Measurements from ENCODE around the gene CRIM1. TPM values are rescaled to one million over a fixed set of nuclear protein-coding genes. Genes with fewer than 3 reads are reported as not detected.

Gene CRIM1
- total and polyA plus RNA-seq, 2 of the 8 experiments (the other 6 are each of a cell fraction or from before 2014, with no cell fraction given): 9.4 to 28.4 TPM

- Histone ChIP-seq H3K4me3 (ENCODE audit: extremely low read depth in 1 of 4, insufficient read depth in 2 of 4, low read depth in 3 of 4, low read length in 4 of 4) (peak overlapping the region; percentile 75 to 93 (median 83)), H4K8ac (ENCODE audit: extremely low read depth, insufficient read depth, low read length) (peak overlapping the region; percentile 25; the same call in 1 of the 2 replicates), H2AFZ (ENCODE audit: low read length) (no peak overlapping the region), H3K27me3 (replicated peaks in 1 of 4; ENCODE audit: control insufficient read depth in 3 of 4, extremely low read depth in 1 of 4, insufficient read depth in 3 of 4, low read length in 3 of 4) (peaks cover 0 to 6% (median 0%) of the 10 kb centered on the region in 4 experiments; a peak in 2 of 7 replicates), H3K4me1 (replicated peaks in 1 of 4; ENCODE audit: control insufficient read depth in 3 of 4, insufficient read depth in 4 of 4, low read length in 3 of 4) (peaks cover 3 to 23% (median 19%) of the 10 kb centered on the region in 4 experiments; a peak in 4 of 7 replicates), H2BK20ac (ENCODE audit: low read length) (no peak overlapping the region), H2BK15ac (ENCODE audit: low read length) (no peak overlapping the region; the same call in 1 of the 2 replicates), H2BK5ac (ENCODE audit: low read depth, low read length) (peak overlapping the region; percentile 80; the same call in 1 of the 2 replicates), H4K91ac (replicated peaks; ENCODE audit: insufficient read length, low read length) (peak overlapping the region; percentile 47), H3K4me2 (ENCODE audit: insufficient read depth in 1 of 2, low read depth in 2 of 2, low read length in 2 of 2) (peak overlapping the region; percentile 91), H2BK120ac (replicated peaks; ENCODE audit: low read depth, low read length) (no peak overlapping the region), H3K27ac (ENCODE audit: low read depth, low read length) (no peak overlapping the region; the same call in 1 of the 2 replicates), H3K23ac (ENCODE audit: insufficient read length) (no peak overlapping the region), H3K9me3 (ENCODE audit: insufficient read depth in 2 of 2, low read depth in 1 of 2, low read length in 1 of 2) (no peaks in the 10 kb centered on the region), H3K23me2 (ENCODE audit: low read depth, low read length) (peaks cover 12% of the 10 kb centered on the region), H3K79me1 (ENCODE audit: low read depth, low read length) (peaks cover 3% of the 10 kb centered on the region; the same call in 1 of the 2 replicates), H3K14ac (ENCODE audit: insufficient read length) (no peak overlapping the region), H3K18ac (ENCODE audit: extremely low read depth, low read length) (peak overlapping the region; percentile 84), H3K36me3 (ENCODE audit: control insufficient read depth in 2 of 4, insufficient read depth in 4 of 4, low read length in 3 of 4) (no peaks in the 10 kb centered on the region; a peak in 1 of 8 replicates), H2BK12ac (ENCODE audit: low read depth, low read length) (no peak overlapping the region), H3K56ac (replicated peaks; ENCODE audit: insufficient read length, low read depth, low read length) (peak overlapping the region; percentile 50), H2AK5ac (ENCODE audit: low read depth, low read length) (no peak overlapping the region), H3K79me2 (ENCODE audit: control insufficient read depth in 1 of 2, insufficient read depth in 2 of 2, low read length in 2 of 2) (peaks cover 29 to 62% of the 10 kb centered on the region in 2 experiments), H3K9ac (replicated peaks in 1 of 4; ENCODE audit: extremely low read depth in 1 of 4, low read depth in 3 of 4, low read length in 3 of 4) (peak overlapping the region; percentile 68 to 81 (median 76)), H3K4ac (replicated peaks; ENCODE audit: insufficient read length, low read depth, low read length) (no peak overlapping the region), H4K5ac (ENCODE audit: insufficient read length, low read depth, low read length) (no peak overlapping the region), H4K20me1 (replicated peaks in 1 of 2; ENCODE audit: control insufficient read depth in 1 of 2, insufficient read depth in 2 of 2, low read length in 2 of 2) (peaks cover 12 to 19% of the 10 kb centered on the region in 2 experiments)
- FAIRE-seq (no peak), DNase-seq (ENCODE audit: low read depth in 1 of 2, low spot score in 2 of 2) (peak in 1 of 2 experiments; percentile 72)
- POLR2A ChIA-PET (ENCODE audit: partially characterized antibody): interaction anchor here (0.8 to 2.6 kb wide), 7 partner anchors 8 to 187 kb away, joined by 3 to 16 read pairs (median 5); no protein-coding TSS in a partner anchor
- WGBS, 2 experiments (ENCODE audit: extremely low coverage in 1 of 2, insufficient coverage in 1 of 2, insufficient read length in 1 of 2, insufficient replicate concordance in 2 of 2, low coverage in 1 of 2, low lambda C conversion rate in 2 of 2, missing lambda C conversion rate in 1 of 2): 1% methylated on average over 19 of the region's 74 CpGs; no CpG with 5 or more reads in 1 of the 2 experiments
- CTCF ChIA-PET (ENCODE audit: partially characterized antibody): interaction anchor here (0.9 to 2.4 kb wide), 5 partner anchors 13 to 305 kb away, joined by 3 to 15 read pairs (median 3); no protein-coding TSS in a partner anchor
- TF ChIP-seq BCL11A (IDR thresholded peaks at IDR 0.05; ENCODE audit: low read depth in 2 of 2, low read length in 2 of 2) (no peak), SP1 (IDR thresholded peaks at IDR 0.05; ENCODE audit: low read depth, low read length) (no peak), BRCA1 (IDR thresholded peaks at IDR 0.05; ENCODE audit: low read depth, low read length) (no peak), SIN3A (conservative IDR thresholded peaks at IDR 0.05 in 1 of 2, IDR thresholded peaks at IDR 0.05 in 1 of 2; ENCODE audit: low read depth in 1 of 2, low read length in 2 of 2) (0 out of 4 replicates have a peak, but pooled peaks of 1 of the 2 experiments have one; percentile 24), ATF2 (IDR thresholded peaks at IDR 0.05; ENCODE audit: low read length) (no peak), MAX (IDR thresholded peaks at IDR 0.05) (peak; percentile 94), ZNF274 (IDR thresholded peaks at IDR 0.05; ENCODE audit: borderline replicate concordance, extremely low read depth, low read length) (no peak), YY1 (IDR thresholded peaks at IDR 0.05; ENCODE audit: low read depth, low read length) (0 out of 2 replicates have a peak, but pooled peaks have one; percentile 6), CEBPB (IDR thresholded peaks at IDR 0.05; ENCODE audit: low read depth, low read length) (no peak), KDM5A (IDR thresholded peaks at IDR 0.05; ENCODE audit: low read length) (no peak)
These were observed 866 bp downstream of the CRIM1 start for GRCh38 chr2:36356298-36356989.
